GM21526 (cell line): Measurements from ENCODE around the gene C4orf50.

Source experiments
- ATAC-seq: cut with Tn5 transposase; IDR thresholded peaks from one replicate; pipeline ENCODE4 v1.9.1; 2021; ENCODE audit warnings: moderate library complexity; ENCODE audit not compliant: unreplicated experiment, low FRiP score

Gene C4orf50

DNA sequence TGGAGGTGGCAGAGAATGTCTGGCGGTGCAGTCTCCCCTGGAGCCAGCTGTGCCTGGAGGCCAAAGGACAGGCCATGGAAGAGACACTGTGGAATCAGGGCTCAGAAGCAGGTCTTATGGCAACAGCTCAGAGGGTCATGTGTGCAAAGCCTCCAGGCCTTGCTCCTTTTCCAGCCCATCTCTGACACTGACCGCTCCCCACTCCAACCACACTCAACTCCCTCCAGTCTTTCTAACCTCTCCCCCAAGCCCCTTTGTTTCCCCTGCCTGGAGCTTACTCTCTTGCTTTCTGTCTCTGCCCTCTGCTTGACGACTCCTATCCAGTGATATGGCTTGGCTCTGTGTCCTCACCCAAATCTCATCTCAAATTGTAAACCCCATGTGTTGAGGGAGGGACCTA is 91.1 kb downstream of the C4orf50 start:
- no peak for ATAC-seq

DNA sequence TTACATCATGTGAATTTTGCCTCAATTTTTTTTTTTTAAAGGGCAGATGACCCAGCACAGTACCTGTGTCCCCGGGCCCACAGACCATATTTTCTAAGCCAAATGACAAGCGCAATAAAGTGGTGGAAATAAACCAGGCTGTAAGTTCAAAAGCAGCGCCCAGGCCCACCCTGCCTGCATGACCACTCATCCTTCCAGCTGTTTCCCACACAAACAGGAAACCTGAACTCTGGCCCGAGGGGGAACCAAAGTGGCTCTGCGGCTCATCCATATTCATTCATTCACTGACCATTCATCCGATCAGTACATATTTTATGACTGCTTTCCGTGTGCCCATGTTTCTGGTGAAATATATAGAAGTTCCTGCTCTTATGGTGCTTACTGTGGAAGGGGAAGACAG is 91.6 kb downstream of the C4orf50 start:
- no peak for ATAC-seq

DNA sequence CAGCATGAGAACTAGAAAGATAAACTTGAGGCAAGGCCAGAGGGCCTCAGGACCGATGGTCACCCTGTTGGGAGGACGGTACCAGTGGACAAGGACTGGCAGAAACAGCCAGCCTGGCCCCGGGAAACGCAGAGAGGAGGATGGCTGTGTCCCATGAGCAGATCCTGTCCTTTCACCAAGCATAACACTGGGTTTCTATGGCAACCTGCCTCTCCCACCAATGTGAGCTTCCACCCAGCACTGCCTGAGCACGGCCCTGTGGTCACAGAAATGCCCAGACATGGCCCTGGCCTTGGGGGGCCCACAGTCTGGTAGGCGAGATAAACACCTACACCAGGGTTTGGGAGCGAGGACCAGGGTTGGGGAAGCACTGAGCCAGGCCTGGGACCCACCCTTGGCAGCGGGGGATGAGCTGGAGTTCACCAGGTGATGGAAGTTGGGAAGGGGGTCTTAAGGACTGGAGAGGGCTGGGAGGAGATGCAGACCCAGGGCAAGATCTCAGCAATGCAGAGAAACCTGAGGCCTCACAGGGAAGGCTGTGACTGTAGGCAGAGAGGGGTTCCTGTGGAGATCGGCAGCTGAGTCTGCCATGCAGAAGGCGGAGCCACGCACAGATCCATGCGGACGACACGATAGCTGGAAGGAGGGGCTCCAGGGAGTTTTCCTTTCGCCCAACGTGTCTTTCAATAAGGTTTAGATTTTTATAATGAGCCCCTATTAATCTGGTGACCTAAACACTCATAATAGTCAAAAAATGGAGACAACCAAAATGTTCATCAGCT is 92.6 kb downstream of the C4orf50 start:
- no peak for ATAC-seq

DNA sequence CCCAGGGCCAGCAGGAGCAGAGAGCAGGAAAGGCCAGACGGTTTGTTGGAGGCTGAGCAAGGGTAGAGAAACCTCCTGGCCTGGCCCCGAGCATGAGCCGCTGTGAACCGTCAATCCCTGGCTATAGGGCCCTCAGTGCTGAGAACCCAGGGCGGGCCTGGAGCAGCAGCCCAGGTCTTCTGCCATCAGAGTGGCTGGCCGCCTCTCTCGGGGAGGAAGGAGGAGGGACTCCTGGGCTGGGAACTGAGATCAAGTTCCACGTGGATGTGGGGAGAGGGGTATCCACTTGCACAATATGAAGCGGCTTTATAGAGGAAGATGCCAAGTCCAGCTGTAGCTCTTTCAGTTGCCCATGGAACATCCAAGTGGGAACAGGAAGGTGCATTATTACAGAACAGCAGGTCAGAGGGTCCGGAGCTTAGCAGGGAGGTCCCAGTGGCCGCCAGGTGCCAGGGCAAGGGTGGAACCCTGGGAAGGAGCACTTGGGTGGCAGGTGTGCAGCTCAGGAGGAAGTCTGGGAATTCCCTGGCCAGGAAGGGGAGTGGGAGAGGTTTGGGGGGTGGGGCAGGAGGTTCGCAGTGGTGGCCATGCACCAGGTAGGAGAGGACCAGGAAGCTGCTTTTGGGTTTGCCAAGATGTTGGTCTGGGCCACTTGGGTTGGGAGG is 93.6 kb downstream of the C4orf50 start:
- no peak for ATAC-seq

DNA sequence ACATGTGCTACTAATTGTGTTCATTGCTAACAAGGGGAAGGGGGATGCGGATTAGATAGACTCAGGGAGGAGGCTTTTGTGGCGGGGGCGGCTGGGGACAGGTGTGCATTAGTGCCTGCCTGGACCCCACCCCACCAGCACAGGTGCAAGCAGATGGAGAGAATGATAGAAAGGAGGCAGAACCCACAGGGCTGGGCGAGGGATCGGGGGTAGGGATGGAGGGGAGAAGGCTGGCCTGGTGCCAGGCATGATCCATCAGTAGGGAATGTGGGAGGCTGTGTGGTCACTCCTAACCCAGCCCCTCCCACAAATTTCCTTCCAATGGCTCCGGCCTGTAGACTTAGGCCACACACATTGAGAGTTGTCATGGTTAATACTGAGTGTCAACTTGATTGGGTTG is 94.9 kb downstream of the C4orf50 start:
- no peak for ATAC-seq

DNA sequence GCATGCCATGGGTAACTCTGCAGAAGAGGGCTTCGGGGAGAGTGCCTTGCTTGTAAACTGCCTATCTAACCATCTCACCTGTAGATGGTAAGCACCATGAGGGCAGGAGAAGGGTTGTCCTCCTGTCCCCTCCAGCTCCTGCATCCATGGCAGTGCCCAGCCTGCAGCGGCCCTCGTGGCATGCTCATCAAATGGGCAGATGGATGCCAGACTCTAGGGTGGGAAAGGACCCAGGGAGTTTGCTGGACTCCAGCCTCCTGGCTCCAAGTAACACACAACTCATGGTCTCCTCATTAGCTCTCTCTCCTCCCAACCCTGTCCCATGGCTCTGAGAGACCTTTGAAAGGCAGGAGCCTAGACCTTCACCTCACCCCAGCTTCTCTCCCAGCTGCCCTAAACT is 95.7 kb downstream of the C4orf50 start:
- no peak for ATAC-seq

DNA sequence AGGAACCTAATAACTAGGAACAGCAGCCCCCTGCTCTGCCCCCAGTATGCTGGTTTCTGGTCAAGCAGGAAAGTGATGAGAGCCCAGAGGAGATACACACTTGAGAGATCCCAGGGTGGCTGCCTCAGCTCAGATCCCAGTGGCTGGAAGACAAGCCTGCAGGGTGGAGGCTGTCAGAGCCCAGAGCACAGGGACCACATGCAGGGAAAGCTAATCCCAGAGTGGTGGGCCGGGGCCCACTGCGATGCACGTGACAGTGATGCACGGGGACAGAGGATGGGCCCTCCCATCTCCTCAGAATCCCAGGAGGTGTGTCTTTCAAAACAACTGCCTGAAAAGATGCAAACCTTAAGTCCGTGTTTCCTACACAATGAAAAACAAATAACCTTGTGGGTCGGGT is 96.2 kb downstream of the C4orf50 start:
- ATAC-seq = no peak

DNA sequence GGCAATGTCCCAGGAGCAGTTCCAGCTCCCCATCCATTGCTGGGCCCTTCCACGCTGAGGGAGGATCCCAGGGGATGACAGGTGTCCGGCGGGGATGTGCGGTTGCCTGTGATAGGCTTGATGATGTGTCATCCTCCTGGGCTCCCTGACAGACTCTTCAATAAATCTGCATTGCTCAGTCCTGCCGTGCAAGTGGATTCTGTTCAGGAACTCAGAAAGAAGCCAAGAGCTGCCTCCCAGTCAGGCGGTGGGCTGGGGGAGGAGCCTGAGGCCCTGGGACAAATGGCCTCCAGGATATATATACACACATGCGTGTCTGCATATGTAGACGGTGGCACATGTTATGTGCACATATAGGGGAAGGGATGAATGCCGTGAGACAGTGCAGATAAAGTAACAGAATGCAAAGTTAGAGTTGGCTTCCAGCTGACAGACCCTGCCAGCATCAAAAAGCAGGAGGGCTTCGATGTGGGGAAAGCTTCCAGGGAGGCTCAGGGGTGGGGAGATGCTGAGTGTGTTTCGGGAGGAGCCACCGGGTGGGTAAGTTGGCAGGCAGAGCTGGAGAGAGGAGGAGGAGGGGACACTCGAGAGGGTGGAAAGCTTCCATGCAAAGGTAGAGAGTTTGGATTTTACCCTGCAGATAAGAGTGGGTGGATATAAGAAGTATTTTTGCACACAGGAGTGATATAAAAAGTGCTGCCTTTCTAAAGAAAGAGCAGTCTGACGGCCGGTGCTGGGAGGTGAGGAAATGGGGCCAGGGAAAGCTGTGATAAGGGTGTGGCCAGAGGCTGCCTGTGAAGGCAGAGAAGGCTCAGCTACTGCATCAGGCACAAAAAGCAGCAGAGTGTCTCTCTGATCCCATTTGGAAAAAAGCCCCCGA is 96.9 kb downstream of the C4orf50 start:
- ATAC-seq = no peak

DNA sequence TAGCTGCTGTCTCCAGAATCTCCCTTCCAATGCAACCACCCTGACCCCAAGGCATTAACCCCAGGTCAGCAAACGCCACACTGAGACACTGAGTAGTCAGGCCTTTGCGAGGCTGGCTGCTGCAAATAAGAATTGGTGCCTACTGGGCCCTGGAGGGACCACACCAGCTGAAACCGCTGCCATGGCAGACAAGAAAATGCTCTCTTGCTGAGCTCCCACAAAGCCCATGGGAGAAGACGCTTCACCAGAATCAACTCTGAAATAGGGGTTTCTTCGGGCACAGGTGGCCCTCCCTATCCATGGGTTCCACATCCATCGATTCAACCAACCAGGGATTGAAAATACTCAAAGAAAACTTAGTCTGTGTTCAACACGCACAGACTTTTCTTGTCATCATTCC is 98.7 kb downstream of the C4orf50 start:
- no peak for ATAC-seq

DNA sequence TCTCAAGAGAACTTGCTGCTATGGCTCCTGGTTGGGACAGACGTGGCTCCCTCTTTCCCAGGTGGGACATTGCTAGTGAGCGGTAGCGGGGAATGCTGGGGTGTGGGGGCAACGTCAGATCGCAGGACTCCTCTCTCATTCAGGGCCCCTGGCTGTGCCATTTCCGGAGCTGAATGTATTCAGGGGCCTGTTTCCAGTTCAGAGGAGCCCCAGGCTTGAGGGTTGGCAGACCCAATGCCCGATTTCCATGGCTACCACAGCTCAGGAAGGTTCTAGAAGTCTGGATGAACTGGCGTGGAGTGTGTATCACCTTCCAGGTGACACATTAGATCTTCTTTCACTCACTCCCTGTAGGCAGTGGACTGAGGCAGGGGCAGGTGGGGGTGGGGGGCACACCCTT is 99.2 kb downstream of the C4orf50 start:
- ATAC-seq = no peak

DNA sequence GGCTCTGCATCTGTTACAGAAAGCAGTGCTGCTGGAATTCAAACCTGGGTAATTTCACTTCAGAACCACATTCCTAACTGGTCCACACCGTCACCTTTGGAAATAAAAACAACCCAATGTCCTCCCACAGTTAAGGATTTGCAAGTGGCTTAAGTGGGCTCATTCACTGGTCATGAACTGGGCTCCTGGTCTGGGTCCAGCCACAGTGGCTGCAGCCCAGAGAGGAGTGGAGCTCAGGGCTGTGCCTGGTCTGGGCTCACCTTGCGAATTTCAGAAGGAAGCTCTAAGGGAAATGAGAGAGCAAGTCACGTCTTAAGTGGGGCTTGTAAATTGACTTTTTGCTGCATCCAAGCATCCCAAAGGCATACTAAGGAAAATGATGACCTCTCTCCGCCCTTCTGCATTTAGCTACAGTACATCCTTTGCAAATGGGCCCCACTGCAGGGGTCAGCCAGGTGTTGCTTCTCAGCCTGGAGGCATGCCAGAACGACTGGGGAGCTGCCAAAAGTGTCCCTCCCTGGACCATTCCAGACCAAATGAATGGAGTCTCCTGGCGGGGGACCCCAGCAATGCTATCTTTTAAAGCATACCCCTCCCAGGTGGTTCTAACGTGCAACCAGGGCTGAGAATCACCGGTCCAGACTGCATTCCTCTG is 99.8 kb downstream of the C4orf50 start:
- ATAC-seq = no peak

DNA sequence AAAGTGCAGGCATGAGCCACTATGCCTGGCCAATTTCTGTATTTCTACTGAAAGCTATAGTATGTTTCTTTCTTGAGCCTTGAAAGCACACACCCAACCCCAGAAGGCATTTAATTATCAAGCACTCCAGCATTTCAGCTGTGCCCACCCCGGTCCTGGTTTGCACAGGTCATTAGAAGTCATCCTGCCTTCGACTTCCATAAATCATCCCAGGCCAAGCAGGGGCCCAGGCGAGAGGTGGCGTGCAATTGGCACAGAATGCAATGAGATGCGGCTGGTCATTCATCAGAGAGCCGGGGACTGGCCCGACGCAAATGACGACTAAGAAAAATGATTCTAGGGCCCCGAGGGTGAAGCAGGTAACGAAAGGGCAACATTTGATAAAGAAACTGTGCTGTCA is 100.6 kb downstream of the C4orf50 start:
- ATAC-seq = no peak

DNA sequence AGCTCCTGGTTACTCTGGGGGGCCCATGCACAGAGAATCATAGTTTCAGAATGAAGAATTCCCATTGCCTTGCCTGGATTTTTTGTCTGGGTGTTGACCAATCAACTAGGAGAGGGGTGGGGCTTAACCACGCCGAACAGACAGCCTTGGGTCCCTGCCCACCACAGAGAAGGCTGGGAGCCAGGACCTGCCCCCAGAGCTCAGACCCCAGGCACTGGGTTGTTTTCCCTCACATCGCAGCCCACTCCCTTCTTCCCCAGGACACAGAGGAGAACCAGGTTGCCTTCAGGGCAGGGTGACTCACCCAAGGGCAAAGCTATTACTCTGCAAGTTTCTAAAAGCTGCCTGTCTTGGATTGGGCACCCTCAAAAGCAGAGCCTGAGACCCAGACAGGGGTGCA is 102.0 kb downstream of the C4orf50 start:
- ATAC-seq = no peak

DNA sequence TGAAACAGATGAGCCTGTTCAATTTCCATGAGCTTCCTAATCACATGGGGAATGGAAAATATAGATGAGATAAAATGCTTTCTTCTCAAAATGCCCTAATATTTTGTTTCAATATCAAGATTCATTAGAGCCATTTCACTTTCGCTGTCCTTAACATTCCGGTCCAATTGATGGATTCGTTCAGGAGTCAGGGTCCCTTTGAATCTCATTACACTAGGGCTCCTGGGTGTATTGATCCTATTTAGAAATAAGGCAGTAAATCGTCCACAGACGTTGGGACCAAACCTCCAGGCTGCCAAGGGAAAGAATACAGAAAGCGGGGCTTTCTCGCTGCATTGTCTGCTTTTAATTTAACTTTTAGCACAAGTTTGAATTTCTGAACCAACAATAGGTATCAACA is 104.8 kb downstream of the C4orf50 start:
- no peak for ATAC-seq

DNA sequence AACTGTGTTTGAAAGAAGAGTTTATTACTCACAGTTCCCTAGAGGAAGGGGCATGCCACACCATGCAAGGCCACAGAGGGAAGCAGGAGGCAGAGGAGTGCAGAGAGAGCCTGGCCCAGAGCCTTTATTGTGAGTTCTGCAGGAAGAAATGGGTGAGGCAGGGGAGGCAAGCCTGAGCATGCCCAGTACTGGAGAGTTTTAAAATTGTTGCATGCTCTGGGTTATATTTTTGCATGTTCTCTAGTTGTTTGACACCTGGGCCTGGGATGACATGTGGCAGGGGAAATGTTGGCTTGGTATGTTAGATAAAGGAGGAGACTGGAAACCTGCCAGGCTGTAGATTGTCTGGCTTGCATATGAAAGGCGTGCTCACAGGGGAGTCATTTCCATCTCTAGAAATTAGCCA is 105.6 kb downstream of the C4orf50 start:
- no peak for ATAC-seq

DNA sequence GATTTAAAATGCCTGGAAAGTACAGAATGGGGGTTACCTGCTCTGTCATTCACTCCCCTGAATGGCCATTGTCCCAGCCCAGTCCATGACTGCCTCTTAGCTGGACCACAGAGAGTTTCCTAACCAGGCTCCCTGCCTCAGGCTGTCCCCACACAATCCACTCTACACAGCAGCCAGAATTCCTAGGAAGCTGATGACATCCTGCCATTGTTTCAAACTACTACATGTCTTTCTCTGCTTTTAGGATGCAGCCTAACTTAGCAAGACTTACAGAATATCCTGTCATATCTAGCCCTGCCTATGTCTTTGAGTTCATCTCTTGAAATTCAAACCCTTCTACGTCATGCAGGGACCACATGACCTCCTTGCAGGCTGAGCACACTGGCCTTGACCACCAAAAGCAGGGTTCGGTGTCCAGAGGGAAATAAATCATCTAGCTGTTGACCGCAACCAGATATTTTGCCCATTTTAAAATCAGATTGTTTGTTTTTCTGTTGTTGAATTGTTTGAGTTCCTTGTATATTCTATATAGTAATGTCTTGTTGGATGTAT is 109.3 kb downstream of the C4orf50 start:
- ATAC-seq = no peak

DNA sequence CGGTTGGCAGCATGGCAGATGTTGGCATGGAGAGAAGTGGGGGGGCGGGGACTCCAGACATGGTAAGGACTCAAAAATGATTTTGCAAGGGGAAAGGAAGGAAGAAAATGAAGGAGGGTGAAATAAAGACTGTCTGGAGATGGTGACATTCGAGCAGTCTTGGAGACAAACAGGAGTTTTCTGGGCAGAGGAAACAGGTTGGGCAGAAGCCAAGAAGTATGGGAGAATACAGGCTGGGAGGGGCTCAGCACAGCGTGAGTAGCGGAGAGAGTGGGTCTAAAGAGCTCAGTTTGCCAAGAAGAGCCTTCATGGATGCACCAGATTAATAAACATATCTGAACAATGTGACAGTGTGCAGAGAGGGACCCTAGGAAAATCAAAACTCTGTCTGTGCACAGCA is 112.0 kb downstream of the C4orf50 start:
- no peak for ATAC-seq

DNA sequence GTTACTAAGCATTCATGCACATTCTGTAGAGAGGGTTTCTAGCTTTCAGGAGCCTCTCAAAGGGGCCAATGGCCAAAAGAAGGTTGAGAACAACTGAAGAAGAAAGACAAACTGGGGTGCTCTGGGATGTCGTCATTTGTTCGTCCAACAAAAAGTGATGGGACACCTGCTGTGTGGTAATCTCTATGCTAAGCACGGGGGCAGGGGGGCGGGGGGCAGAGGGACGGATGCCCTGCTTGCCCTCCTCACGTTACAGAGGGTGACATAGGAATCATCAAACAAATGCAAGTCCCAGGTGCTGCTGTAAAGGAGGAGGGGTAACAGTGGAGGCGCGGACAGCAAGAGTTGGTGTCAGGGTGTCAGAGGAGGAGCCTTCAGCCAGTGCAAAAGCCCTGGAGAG is 112.5 kb downstream of the C4orf50 start:
- no peak for ATAC-seq

DNA sequence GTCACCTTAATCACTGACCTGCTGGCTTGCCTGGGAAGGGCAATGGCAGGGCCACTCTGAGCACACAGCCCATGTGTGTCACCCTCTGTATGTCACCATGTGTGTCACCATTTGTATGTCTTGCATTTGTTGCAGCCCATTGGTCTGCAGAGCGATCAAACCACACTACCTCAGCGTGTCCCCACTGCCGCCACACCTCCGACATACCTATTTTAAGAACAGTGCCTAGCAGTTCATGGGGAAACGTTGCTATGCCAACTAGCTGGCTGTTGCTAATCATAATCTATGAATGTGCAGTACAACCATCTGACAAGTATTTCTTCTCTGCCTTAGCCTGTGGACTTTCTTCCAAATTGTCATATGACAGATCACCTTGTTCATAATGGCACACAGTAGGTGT is 117.4 kb downstream of the C4orf50 start:
- ATAC-seq = no peak

DNA sequence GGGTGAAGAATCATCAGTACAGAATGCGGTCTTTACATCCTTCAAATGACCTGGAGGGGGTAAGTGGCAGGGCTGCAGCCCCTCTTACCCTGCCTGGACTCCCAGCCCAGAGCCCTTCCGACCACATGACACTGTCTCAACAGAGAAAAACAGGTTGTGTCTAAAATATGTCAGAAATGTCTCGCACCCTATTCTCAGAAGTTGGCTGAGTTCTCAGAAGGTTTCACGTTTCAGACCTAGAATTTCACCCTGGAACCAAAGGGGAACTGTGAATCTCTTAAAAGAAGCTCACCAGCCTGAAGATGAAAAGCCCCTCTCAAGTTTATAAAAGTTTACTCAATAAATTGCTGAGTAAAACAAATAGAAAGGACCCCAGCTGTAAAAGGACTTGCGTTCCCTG is 118.3 kb downstream of the C4orf50 start:
- no peak for ATAC-seq

DNA sequence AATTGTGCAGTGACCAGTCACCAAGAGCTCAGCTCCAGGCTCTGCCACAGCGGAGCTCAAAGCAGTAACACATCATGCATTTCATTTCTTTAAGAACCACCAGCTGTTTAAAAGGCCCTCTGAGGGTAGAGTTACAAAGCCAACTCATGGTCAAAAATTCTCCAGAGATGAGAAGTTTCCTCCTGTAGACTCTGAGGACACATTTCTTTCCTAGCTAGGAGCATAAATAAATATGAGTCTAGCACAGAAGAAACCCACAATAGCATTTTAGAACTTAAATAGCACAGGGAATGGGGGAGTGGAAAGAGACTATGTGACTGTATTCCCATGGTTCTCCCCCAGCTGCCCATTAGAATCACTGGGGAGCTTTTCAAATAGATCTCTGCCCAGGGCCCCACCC is 118.8 kb downstream of the C4orf50 start:
- no peak for ATAC-seq
